AG04450 (cell line): ENCODE results near the gene CNOT11. TPM values are rescaled to one million over a fixed set of nuclear protein-coding genes. Genes with fewer than 3 reads are reported as not detected.

Source experiments
- CTCF ChIA-PET: fragments of 300-600, 350-600 bp; formaldehyde crosslinking; extraction: SDS; loops from one replicate; lab custom pipeline; 2022; ENCODE audit warnings: antibody characterized with exemption, inconsistent platforms; lab: Charles Lee
- POLR2A ChIA-PET: fragments of 350-600 bp; formaldehyde crosslinking; extraction: SDS; loops from one replicate; lab custom pipeline; 2021; ENCODE audit warnings: antibody characterized with exemption, inconsistent platforms; lab: Yijun Ruan, JAX
- DNase-seq: peaks from one replicate; pipeline ENCODE4 v3.0.0-alpha.2; 2011; ENCODE audit warnings: low read depth, low spot score
- H3K27ac ChIP-seq: one replicate; pipeline ENCODE4 v1.5.1; 2012; ENCODE audit warnings: low read depth, low read length, control low read depth
- H3K27me3 ChIP-seq: one replicate; pipeline ENCODE4 v1.6.0; 2012; ENCODE audit warnings: low read length; ENCODE audit not compliant: control insufficient read depth, insufficient read depth
- H3K4me3 ChIP-seq: 2 replicates; pipeline ENCODE4 v1.5.1; 2011; ENCODE audit warnings: mild to moderate bottlenecking, low read depth, low read length, control low read depth
- H3K9me3 ChIP-seq: 2 replicates; pipeline ENCODE4 v1.5.1; 2012; ENCODE audit warnings: low read length; ENCODE audit not compliant: control insufficient read depth, insufficient read depth
- polyA plus RNA-seq: library from polyadenylated mRNA; depleted of rRNA; stranded (reverse); fragments of >200 nt; gene quantifications from 2 replicates; pipeline ENCODE4 v1.2.3, GENCODE V29; 2011
- TF ChIP-seq, protein P1 (sequence below): IDR thresholded peaks from 2 replicates; pipeline ENCODE4 v1.5.1; 2011; ENCODE audit warnings: low read depth, low read length, control low read depth, inconsistent platforms

Gene CNOT11
- polyA plus RNA-seq, 1 experiment = 68.5 TPM

DNA sequence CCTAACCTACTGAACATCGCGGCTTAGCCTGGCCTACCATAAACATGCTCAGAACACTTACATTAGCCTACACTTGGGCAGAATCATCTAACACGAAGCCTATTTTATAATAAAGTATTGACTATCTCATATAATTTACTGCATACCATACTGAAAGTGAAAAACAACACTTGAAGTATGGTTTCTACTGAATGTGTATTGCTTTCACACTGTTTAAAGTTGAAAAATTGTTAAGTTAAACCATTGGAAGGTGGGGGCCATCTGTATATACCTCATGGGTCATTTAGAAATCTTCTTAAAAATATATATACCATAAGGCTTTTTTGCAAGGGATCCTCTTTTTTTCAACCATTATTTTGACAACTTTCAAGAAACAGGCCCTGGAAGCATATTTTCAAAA, 39.3 kb downstream of the CNOT11 start:
- Histone ChIP-seq H3K9me3 (no peaks in the 10 kb centered on the region), H3K4me3 (no peak overlapping the region), H3K27ac (no peak overlapping the region), H3K27me3 (no peaks in the 10 kb centered on the region)
- TF ChIP-seq, protein P1, sequence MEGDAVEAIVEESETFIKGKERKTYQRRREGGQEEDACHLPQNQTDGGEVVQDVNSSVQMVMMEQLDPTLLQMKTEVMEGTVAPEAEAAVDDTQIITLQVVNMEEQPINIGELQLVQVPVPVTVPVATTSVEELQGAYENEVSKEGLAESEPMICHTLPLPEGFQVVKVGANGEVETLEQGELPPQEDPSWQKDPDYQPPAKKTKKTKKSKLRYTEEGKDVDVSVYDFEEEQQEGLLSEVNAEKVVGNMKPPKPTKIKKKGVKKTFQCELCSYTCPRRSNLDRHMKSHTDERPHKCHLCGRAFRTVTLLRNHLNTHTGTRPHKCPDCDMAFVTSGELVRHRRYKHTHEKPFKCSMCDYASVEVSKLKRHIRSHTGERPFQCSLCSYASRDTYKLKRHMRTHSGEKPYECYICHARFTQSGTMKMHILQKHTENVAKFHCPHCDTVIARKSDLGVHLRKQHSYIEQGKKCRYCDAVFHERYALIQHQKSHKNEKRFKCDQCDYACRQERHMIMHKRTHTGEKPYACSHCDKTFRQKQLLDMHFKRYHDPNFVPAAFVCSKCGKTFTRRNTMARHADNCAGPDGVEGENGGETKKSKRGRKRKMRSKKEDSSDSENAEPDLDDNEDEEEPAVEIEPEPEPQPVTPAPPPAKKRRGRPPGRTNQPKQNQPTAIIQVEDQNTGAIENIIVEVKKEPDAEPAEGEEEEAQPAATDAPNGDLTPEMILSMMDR = no peak
- POLR2A ChIA-PET = no interaction called here
- no peak for DNase-seq
- CTCF ChIA-PET = no interaction called here

DNA sequence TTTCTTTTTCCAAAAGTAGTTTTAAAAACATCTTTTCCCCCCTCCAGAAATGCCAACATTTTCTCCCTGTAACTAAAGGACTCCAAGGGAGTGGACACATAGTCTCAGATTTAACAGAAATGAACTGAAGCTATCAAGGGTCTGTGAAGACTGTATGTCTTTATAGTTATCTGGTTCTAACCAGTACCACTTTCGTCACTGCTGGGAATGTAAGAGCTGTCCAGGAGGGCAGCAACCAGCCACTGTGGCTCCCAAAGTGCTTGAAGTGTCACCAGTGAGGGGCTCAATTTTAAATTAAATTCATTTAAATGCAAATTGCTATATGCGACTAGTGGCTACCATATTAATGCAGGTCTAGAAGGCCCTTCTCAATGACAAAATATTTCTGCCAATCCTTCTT, 40.9 kb downstream of the CNOT11 start:
- no peak overlapping the region for H3K4me3 ChIP-seq
- no peaks in the 10 kb centered on the region for H3K9me3 ChIP-seq
- H3K27ac ChIP-seq = no peak overlapping the region
- CTCF ChIA-PET = no interaction called here
- POLR2A ChIA-PET = no interaction called here
- no peak for DNase-seq
- no peaks in the 10 kb centered on the region for H3K27me3 ChIP-seq
- TF ChIP-seq, protein P1 = no peak

DNA sequence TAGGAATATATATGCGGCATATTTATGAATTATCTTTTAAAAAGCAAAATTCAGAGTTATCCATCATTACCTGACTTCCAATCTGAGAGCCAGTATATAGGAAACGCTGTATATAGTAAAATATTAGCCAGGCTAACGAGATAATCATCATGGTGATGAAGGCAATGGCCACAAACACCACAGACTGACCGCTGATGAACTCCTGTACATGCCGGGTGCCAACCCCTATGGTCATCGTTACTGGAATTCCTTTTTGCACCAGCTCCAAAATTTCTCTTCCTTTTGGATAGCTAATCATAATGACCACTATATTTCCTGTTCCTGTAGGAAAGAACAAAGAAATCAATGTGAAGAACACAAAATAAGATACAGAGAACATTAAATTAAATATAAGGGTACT, 42.2 kb downstream of the CNOT11 start:
- TF ChIP-seq, protein P1 = no peak
- ChIA-PET CTCF (no interaction called here), POLR2A (interaction anchor here (0.5 to 0.7 kb wide), 2 partner anchors 9 to 876 kb away, joined by 3 read pairs; no protein-coding TSS in a partner anchor)
- no peaks in the 10 kb centered on the region for H3K27me3 ChIP-seq
- no peak overlapping the region for H3K4me3 ChIP-seq
- DNase-seq = no peak
- no peak overlapping the region for H3K27ac ChIP-seq
- no peaks in the 10 kb centered on the region for H3K9me3 ChIP-seq

DNA sequence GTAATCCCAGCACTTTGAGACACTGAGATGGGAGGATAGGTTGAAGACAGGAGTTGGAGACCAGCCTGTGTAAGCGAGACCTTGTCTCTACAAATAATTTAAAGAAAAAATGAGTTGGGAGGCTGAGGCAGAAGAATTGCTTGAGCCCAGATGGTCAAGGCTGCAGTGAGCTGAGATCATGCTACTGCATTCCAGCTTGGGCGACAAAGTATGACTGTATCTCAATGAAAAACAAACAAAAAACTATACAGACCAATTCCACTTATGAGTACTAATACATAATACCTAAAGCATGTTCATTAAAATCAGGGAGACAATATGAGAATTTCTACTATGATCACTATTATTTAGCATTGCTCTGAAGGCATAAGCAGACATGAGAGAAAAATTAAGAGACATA, 43.2 kb downstream of the CNOT11 start:
- ChIA-PET CTCF (interaction anchor here (2.1 kb wide), 1 partner anchor 46 kb away, joined by 4 read pairs; no protein-coding TSS in a partner anchor), POLR2A (interaction anchor here (0.7 to 0.9 kb wide), 2 partner anchors 8 to 9 kb away, joined by 3 read pairs; no protein-coding TSS in a partner anchor)
- TF ChIP-seq, protein P1 = no peak
- no peak overlapping the region for H3K4me3 ChIP-seq
- DNase-seq = no peak
- H3K9me3 ChIP-seq = no peaks in the 10 kb centered on the region
- no peaks in the 10 kb centered on the region for H3K27me3 ChIP-seq
- no peak overlapping the region for H3K27ac ChIP-seq

DNA sequence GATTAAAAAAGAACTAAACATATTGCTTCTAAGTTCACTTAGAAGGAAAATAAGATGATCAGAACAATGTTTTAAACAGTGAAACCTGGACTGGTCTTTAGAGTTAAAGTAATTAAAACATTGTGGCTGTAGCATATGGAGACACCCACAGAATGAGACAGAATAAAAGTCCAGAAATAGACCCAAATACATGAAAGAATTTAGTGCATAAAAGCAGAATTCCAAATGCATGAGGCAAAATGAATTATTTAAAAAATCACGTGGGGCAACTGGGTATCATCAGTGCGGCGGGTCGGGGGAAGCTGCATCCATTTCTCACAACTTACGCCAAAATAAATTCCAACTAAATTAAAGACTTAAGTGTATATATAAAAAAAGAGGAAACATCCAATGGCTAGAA, 43.7 kb downstream of the CNOT11 start:
- ChIA-PET POLR2A (interaction anchor here (0.9 kb wide), 1 partner anchor 9 kb away, joined by 3 read pairs; no protein-coding TSS in a partner anchor), CTCF (interaction anchor here (2.1 kb wide), 1 partner anchor 46 kb away, joined by 4 read pairs; no protein-coding TSS in a partner anchor)
- TF ChIP-seq, protein P1 = no peak
- no peak overlapping the region for H3K4me3 ChIP-seq
- DNase-seq = no peak
- H3K27me3 ChIP-seq = no peaks in the 10 kb centered on the region
- no peak overlapping the region for H3K27ac ChIP-seq
- H3K9me3 ChIP-seq = no peaks in the 10 kb centered on the region
